GM18858 (cell line): Measurements from ENCODE around the gene ADAMTS6.

Source experiments
- ATAC-seq: cut with Tn5 transposase; IDR thresholded peaks from one replicate; pipeline ENCODE4 v1.9.1; 2021; ENCODE audit not compliant: unreplicated experiment

ADAMTS6 gene

GRCh38 chr5:65288657-65289056 is 193.1 kb downstream of the ADAMTS6 start:
- ATAC-seq: no peak

DNA sequence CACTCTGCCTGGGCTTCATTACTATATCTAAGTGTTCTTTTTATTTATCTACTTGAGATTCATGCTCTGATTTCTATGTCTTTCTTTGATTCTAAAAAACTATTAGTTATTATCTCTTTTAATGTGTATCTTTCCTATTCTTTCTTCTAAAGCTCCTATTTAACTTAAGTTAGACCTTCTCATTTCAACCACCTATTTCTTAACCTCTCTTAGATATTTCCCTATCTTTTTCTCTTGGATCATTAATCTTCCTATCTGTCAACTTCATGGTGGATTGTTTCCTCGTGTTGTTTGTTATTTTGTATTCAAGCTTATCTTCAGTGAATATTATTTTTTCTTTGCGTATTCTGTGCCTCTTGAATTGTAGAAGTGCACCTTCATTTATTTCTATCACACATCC is 202.1 kb downstream of the ADAMTS6 start:
- ATAC-seq: no peak

DNA sequence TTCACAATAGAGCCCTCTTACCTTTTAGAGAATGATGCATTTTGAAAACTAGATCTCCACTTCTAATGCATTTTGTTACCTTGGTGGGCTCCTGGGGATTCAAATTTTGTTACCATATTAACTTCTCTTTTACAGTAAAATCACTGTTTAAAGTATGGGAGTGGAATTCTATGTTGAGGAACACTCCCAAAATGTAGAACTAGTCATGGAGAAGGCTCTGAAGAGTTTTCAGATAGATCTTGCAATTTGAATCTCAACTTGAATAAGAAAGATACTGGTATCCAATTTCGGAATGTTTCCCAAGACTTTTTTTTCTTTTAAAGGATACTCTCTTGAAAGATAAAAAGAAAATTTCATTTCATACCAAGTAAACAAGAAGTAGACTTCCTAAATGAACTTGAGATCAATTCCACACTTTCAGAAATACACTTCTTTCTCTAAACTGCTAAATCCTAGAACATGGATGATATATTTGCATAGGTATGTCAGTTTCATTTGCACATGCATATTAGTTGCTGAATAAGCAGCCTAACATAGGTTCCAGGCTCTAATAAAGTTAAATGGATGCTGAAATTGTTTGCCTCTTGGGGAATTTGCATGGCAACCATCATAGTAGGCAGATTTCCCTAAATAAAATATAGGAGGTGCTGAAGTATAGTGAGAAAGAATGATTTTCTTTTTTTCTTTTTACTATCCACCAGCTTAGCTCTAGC is 205.4 kb downstream of the ADAMTS6 start:
- ATAC-seq: no peak

GRCh38 chr5:65271906-65272305 is 209.8 kb downstream of the ADAMTS6 start:
- no peak for ATAC-seq

GRCh38 chr5:65268525-65268924 is 213.2 kb downstream of the ADAMTS6 start:
- ATAC-seq: no peak

- no peak for ATAC-seq
Observed at GRCh38 chr5:65264420-65264819, 217.3 kb downstream of the ADAMTS6 start.

GRCh38 chr5:65263321-65263720 is 218.4 kb downstream of the ADAMTS6 start:
- ATAC-seq: no peak

DNA sequence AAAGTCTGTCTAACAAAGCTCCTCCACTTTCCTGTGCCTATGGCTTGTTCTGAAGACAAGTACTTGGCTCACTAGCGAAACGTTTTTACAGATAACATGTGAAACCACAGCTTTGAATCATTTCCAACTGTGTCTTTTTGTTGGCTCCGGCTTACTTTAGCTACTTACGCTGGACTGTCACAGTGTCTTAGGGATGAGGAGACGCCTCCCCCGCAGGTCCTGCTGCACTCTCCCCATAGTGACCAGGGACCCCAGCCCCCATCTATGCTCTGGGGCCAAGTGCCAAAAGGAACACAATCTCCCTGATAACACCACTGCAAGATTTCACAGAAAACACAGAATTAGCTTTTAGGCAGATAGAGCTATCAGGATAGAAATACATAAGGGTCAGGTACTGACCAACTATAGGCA is 219.1 kb downstream of the ADAMTS6 start:
- ATAC-seq: no peak

- ATAC-seq: no peak
Observed at GRCh38 chr5:65262096-65262495, 219.6 kb downstream of the ADAMTS6 start.

DNA sequence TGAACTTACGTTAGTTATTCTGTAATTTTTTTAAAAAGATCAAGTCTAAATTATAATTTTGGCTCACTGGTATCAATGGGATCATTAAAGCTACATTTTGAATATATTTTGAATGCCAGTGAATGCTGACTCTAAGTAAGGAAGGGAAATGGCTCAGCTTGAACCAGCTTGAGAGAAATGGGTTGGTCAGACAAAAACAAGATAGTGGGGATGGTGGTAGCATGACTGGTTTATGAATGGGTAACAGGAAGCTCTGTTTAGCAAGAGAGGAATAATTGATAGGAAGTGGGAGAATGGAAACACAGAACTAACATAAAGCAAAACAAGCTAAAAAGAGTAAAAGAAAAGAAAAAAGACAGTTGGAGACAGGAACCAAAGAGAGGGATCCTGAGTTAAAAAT is 220.2 kb downstream of the ADAMTS6 start:
- no peak for ATAC-seq

- no peak for ATAC-seq
Observed at GRCh38 chr5:65255294-65255693, 226.4 kb downstream of the ADAMTS6 start.

- ATAC-seq: no peak
Observed at GRCh38 chr5:65252977-65253376, 228.7 kb downstream of the ADAMTS6 start.

- no peak for ATAC-seq
Observed at GRCh38 chr5:65248896-65249295, 232.8 kb downstream of the ADAMTS6 start.

DNA sequence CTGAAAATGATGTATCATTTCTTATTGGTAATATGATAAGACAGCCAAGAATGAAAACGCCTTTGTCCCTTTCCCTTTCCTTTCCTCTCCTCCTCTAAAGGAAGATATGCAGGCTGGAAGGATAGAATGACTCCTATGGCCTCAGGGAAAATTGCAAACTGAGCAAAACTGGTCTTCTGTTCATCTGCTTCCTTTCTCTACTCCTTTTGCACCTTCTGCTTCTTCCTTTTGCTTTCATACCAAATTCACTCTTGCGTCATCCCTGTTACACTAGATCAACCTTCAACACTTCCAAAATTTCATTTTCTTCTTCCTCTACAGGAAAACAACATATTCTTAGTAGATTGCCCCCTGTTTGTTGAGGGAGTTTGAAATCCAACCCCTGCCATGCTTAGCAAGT is 234.1 kb downstream of the ADAMTS6 start:
- ATAC-seq: no peak

- no peak for ATAC-seq
Observed at GRCh38 chr5:65246741-65247140, 235.0 kb downstream of the ADAMTS6 start.

- no peak for ATAC-seq
Observed at GRCh38 chr5:65244031-65244430, 237.7 kb downstream of the ADAMTS6 start.

- ATAC-seq: no peak
Observed at GRCh38 chr5:65243161-65243560, 238.6 kb downstream of the ADAMTS6 start.

GRCh38 chr5:65229841-65230240 is 251.9 kb downstream of the ADAMTS6 start:
- ATAC-seq: no peak

DNA sequence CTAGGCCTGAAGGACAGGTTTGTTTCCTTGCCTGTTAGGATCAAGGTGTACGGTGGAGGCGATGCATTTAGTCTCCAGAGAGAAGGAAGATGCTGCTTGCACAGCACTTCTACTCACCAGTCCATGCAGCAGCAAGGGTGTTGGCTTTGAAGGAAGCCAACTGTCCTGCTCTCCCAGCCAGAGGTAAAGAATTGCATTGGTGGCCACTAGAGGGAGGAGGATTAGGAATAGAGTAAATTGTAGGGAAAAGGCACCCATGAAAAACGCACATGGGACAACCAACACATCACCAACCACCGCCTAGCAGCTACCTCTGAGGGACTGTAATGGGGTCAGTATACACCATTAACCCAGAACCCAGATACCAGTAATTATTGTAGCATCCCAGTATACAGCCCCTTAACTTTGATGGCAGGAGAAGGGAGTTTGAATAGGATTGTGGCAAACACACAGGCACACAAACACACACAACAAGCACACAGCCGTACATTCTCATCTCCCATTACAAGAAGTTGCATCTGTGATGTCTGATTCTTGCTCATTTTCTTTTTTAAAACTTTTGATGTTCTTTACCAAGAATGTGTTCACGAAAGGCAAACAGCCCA is 267.7 kb downstream of the ADAMTS6 start:
- ATAC-seq: no peak

DNA sequence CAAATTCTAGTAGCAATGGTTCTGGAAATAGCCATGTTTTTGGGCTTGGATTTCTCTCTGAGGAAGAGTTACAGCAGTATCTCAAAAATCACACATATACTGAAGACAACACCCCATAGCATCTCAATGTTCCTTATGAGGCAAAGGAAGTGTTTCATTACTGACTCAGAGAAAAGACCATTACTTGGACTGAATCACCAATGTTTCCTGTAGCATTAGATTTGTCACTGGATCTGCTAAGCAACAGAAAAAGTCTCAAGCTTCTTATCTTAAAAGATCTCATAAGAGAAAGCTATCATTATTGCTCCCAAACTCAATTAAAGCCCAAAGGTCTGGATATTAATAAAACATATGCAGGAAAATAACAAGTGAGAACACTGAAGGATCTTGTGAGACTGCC is 272.4 kb downstream of the ADAMTS6 start:
- no peak for ATAC-seq

DNA sequence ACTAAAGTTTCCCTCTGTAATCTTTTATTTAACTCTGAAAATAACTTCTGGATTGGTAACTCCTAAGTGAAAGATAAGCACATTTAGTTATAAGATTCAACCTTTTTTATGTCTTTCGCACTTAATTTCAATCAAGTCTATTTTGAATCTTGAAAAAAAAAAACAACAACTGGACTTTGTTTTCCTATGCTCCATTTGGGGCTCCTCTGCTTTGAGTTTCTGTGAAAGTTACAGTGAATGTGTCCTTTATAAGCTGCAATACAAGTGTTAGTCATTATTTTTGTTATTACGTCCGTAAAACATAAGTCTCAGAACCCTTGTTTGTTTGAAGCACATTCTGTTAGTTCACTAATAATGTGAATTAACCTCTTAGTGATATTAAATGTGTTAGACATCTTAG is 276.8 kb downstream of the ADAMTS6 start:
- no peak for ATAC-seq

DNA sequence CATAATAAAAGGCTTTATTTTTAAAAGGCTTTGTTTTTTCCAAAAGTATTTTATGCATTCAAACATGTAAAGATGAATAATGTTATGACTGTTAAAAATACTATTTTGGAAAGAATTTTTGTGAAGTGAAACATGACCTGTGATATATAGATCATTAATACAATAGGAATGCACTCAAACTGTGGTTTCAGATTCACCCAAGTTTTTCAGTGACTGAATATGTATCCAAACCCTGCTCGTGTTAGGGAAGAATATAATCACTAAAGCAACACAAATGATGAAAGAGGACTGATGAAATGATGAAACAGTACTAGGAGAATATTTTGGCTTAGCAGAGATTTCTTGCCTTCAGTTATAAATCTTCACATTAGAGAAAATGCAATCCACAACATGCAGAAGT is 278.0 kb downstream of the ADAMTS6 start:
- ATAC-seq: no peak
